WTC11 (cell line): ENCODE measurements around the gene CFAP97. TPM values are rescaled to one million over a fixed set of nuclear protein-coding genes. Genes with fewer than 3 reads are reported as not detected.

Experiments used
- ATAC-seq: fragments of 200-7000 bp; cut with Tn5 transposase; 2 replicates; pipeline ENCODE4 v1.10.0; 2021; ENCODE audit warnings: mild to moderate bottlenecking, moderate library complexity
- CTCF ChIA-PET: fragments of 300-600 bp; sonication (Branson Sonifier 250); formaldehyde crosslinking; loops from one replicate; lab custom pipeline; 2021; ENCODE audit warnings: antibody characterized with exemption; lab: Charles Lee
- POLR2A ChIA-PET: fragments of 350-600 bp; sonication (Branson Sonifier 250); formaldehyde crosslinking; loops from one replicate; lab custom pipeline; 2021; ENCODE audit warnings: antibody characterized with exemption; lab: Charles Lee
- DNase-seq: peaks from one replicate; pipeline ENCODE4 v3.0.0; 2021; ENCODE audit warnings: low spot score
- H3K27ac Mint-ChIP-seq: 2 replicates; pipeline ENCODE4 v1.8.0; 2021; ENCODE audit warnings: mixed read lengths
- H3K27me3 Mint-ChIP-seq: 2 replicates; pipeline ENCODE4 v1.8.0; 2021; ENCODE audit warnings: low read depth, mild to moderate bottlenecking, moderate library complexity, mixed read lengths
- H3K36me3 Mint-ChIP-seq: 2 replicates; pipeline ENCODE4 v1.8.0; 2021; ENCODE audit warnings: mixed read lengths
- H3K4me1 Mint-ChIP-seq: 2 replicates; pipeline ENCODE4 v1.8.0; 2022; ENCODE audit warnings: mixed read lengths
- H3K4me3 Mint-ChIP-seq: 2 replicates; pipeline ENCODE4 v1.8.0; 2021; ENCODE audit warnings: mild to moderate bottlenecking, moderate library complexity, mixed read lengths
- H3K9me3 Mint-ChIP-seq: 2 replicates; pipeline ENCODE4 v1.8.0; 2021; ENCODE audit warnings: mixed read lengths
- ATF2 ChIP-seq: sonication (generic); formaldehyde crosslinking; IDR thresholded peaks from 2 replicates; pipeline ENCODE4 v1.8.1; 2022; ENCODE audit warnings: low read depth, missing genetic modification reagents, borderline replicate concordance
- ATF6 ChIP-seq: sonication (generic); formaldehyde crosslinking; IDR thresholded peaks from 2 replicates; pipeline ENCODE4 v1.8.1; 2023; ENCODE audit warnings: mild to moderate bottlenecking, missing genetic modification reagents
- E2F4 ChIP-seq: sonication (generic); formaldehyde crosslinking; IDR thresholded peaks from 2 replicates; pipeline ENCODE4 v1.8.1; 2022; ENCODE audit warnings: low read depth, mild to moderate bottlenecking, moderate library complexity, missing genetic modification reagents, borderline replicate concordance
- ESRRA ChIP-seq: sonication (generic); formaldehyde crosslinking; IDR thresholded peaks from 2 replicates; pipeline ENCODE4 v1.8.1; 2022; ENCODE audit warnings: mild to moderate bottlenecking, missing genetic modification reagents, borderline replicate concordance
- GRHL2 ChIP-seq: fragments of 250-450 bp; sonication (Bioruptor Pico); IDR thresholded peaks from 2 replicates; pipeline ENCODE4 v1.8.0; 2022; ENCODE audit warnings: mild to moderate bottlenecking, moderate library complexity; ENCODE audit not compliant: insufficient replicate concordance, severe bottlenecking
- IRF2 ChIP-seq: sonication (generic); formaldehyde crosslinking; IDR thresholded peaks from 2 replicates; pipeline ENCODE4 v1.8.0; 2022; ENCODE audit warnings: low read depth, missing genetic modification reagents, borderline replicate concordance
- NFYB ChIP-seq: sonication (generic); formaldehyde crosslinking; conservative IDR thresholded peaks from 2 replicates; pipeline ENCODE4 v1.8.0; 2022; ENCODE audit warnings: low read depth, missing genetic modification reagents
- SP1 ChIP-seq: sonication (generic); formaldehyde crosslinking; conservative IDR thresholded peaks from 2 replicates; pipeline ENCODE4 v1.8.1; 2022; ENCODE audit warnings: missing genetic modification reagents
- USF2 ChIP-seq: sonication (generic); formaldehyde crosslinking; IDR thresholded peaks from 2 replicates; pipeline ENCODE4 v1.8.1; 2023; ENCODE audit warnings: mild to moderate bottlenecking, missing genetic modification reagents, moderate library complexity
- ZNF121 ChIP-seq: sonication (generic); formaldehyde crosslinking; IDR thresholded peaks from 2 replicates; pipeline ENCODE4 v1.8.0; 2023; ENCODE audit warnings: missing genetic modification reagents
- ZNF219 ChIP-seq: sonication (generic); formaldehyde crosslinking; IDR thresholded peaks from 2 replicates; pipeline ENCODE4 v1.8.0; 2023; ENCODE audit warnings: missing genetic modification reagents, mild to moderate bottlenecking, borderline replicate concordance
- ZNF532 ChIP-seq: fragments of 250-450 bp; sonication (Bioruptor Pico); IDR thresholded peaks from 2 replicates; pipeline ENCODE4 v1.9.0; 2021; ENCODE audit warnings: mild to moderate bottlenecking, borderline replicate concordance
- total RNA-seq: library from RNA; stranded (reverse); gene quantifications from 3 replicates; pipeline ENCODE4 v1.2.3, GENCODE V29; 2021

CFAP97 gene
- total RNA-seq, 1 experiment from 2014 or later: 40.3 TPM

GRCh38 chr4:185237175-185237574 lies 33.4 kb upstream of the CFAP97 start:
- DNase-seq (no peak), ATAC-seq (no peak)
- Mint-ChIP-seq H3K27ac (no peak overlapping the region), H3K4me3 (no peak overlapping the region), H3K4me1 (peaks cover 13% of the 10 kb centered on the region), H3K9me3 (peaks cover 19% of the 10 kb centered on the region), H3K27me3 (peaks cover 5% of the 10 kb centered on the region; the same call in 1 of the 2 replicates), H3K36me3 (peaks cover 27% of the 10 kb centered on the region)
- CTCF ChIA-PET: no interaction called here
- POLR2A ChIA-PET: no interaction called here
- no peak for TF ChIP-seq E2F4
- TF ChIP-seq ESRRA (CRISPR knock-in tag): no peak
- TF ChIP-seq NFYB (CRISPR knock-in tag): no peak
- TF ChIP-seq ATF2 (CRISPR knock-in tag): no peak
- TF ChIP-seq ZNF219 (CRISPR knock-in tag): no peak
- no peak for TF ChIP-seq SP1
- no peak for TF ChIP-seq GRHL2 (CRISPR knock-in tag)
- TF ChIP-seq USF2 (CRISPR knock-in tag): no peak

- CTCF ChIA-PET: no interaction called here
- POLR2A ChIA-PET: no interaction called here
- peaks cover 19% of the 10 kb centered on the region for H3K36me3 Mint-ChIP-seq
- DNase-seq (no peak), ATAC-seq (peak; percentile 38; the same call in 1 of the 2 replicates)
- H3K4me3 Mint-ChIP-seq: no peak overlapping the region
- peaks cover 13% of the 10 kb centered on the region for H3K9me3 Mint-ChIP-seq
- TF ChIP-seq NFYB (CRISPR knock-in tag): no peak
- peaks cover 13% of the 10 kb centered on the region for H3K4me1 Mint-ChIP-seq
- H3K27me3 Mint-ChIP-seq: peaks cover 5% of the 10 kb centered on the region; the same call in 1 of the 2 replicates
- H3K27ac Mint-ChIP-seq: no peak overlapping the region
Observed at GRCh38 chr4:185235843-185236503, 32.2 kb upstream of the CFAP97 start.

GRCh38 chr4:185235119-185235842 lies 31.5 kb upstream of the CFAP97 start:
- Mint-ChIP-seq H3K9me3 (peaks cover 13% of the 10 kb centered on the region), H3K27me3 (peaks cover 5% of the 10 kb centered on the region; the same call in 1 of the 2 replicates), H3K27ac (peak overlapping the region; percentile 79; the same call in 1 of the 2 replicates), H3K4me1 (peaks cover 13% of the 10 kb centered on the region), H3K4me3 (no peak overlapping the region), H3K36me3 (peaks cover 19% of the 10 kb centered on the region)
- DNase-seq: no peak
- CTCF ChIA-PET: no interaction called here
- POLR2A ChIA-PET: no interaction called here
- no peak for ATAC-seq
- TF ChIP-seq ATF6 (CRISPR knock-in tag) (no peak), ZNF532 (CRISPR knock-in tag) (no peak), ZNF121 (CRISPR knock-in tag) (peak; percentile 72; the same call in 1 of the 2 replicates), IRF2 (CRISPR knock-in tag) (no peak)
- TF ChIP-seq, all 79 proteins: peak for 1
